Medulla oblongata (tissue), 1 donor: Measurements from ENCODE around the gene FXYD4.

Experiments used
- DNase-seq: peaks from one replicate; pipeline ENCODE4 v3.0.0-alpha.2; 2015; ENCODE audit errors: extremely low spot score

The FXYD4 gene

GRCh38 chr10:43344051-43344450 is 27.4 kb upstream of the FXYD4 start:
- no peak for DNase-seq

GRCh38 chr10:43347997-43348396 is 23.4 kb upstream of the FXYD4 start:
- no peak for DNase-seq

GRCh38 chr10:43348511-43349312 is 22.7 kb upstream of the FXYD4 start:
- peak; percentile 97 for DNase-seq

- no peak for DNase-seq
Observed at GRCh38 chr10:43350156-43350555, 21.3 kb upstream of the FXYD4 start.

- no peak for DNase-seq
Observed at GRCh38 chr10:43350686-43351085, 20.8 kb upstream of the FXYD4 start.

GRCh38 chr10:43351301-43351700 is 20.1 kb upstream of the FXYD4 start:
- DNase-seq = no peak

GRCh38 chr10:43352951-43353350 is 18.5 kb upstream of the FXYD4 start:
- DNase-seq = no peak

- DNase-seq = no peak
Observed at GRCh38 chr10:43353495-43354329, 17.7 kb upstream of the FXYD4 start.

GRCh38 chr10:43354330-43354635 is 17.2 kb upstream of the FXYD4 start:
- DNase-seq = no peak

GRCh38 chr10:43354879-43355380 is 16.5 kb upstream of the FXYD4 start:
- DNase-seq = no peak

- DNase-seq = no peak
Observed at GRCh38 chr10:43355749-43356371, 15.6 kb upstream of the FXYD4 start.

GRCh38 chr10:43360086-43360485 is 11.3 kb upstream of the FXYD4 start:
- DNase-seq = no peak

- no peak for DNase-seq
Observed at GRCh38 chr10:43361547-43362190, 9.8 kb upstream of the FXYD4 start.

GRCh38 chr10:43362191-43362839 is 9.1 kb upstream of the FXYD4 start:
- peak; percentile 93 for DNase-seq

GRCh38 chr10:43365001-43365400 is 6.4 kb upstream of the FXYD4 start:
- no peak for DNase-seq

- DNase-seq = no peak
Observed at GRCh38 chr10:43369921-43370320, 1.5 kb upstream of the FXYD4 start.

GRCh38 chr10:43370671-43371215 is 693 bp upstream of the FXYD4 start:
- DNase-seq = no peak

- DNase-seq = peak; percentile 90
Observed at GRCh38 chr10:43372765-43373361, 1.4 kb downstream of the FXYD4 start.

- DNase-seq = no peak
Observed at GRCh38 chr10:43373461-43373860, 2.0 kb downstream of the FXYD4 start.

GRCh38 chr10:43374194-43374593 is 2.8 kb downstream of the FXYD4 start:
- no peak for DNase-seq
